HG03025 (cell line): ENCODE data around the gene IL15.

Source experiments
- ATAC-seq: cut with Tn5 transposase; IDR thresholded peaks from one replicate; pipeline ENCODE4 v1.9.1; 2021; ENCODE audit warnings: mild to moderate bottlenecking, moderate library complexity; ENCODE audit not compliant: unreplicated experiment, low FRiP score

The IL15 gene

GRCh38 chr4:141761926-141762325 lies 125.5 kb downstream of the IL15 start:
- no peak for ATAC-seq

- no peak for ATAC-seq
Observed at GRCh38 chr4:141763374-141763773, 127.0 kb downstream of the IL15 start.

DNA sequence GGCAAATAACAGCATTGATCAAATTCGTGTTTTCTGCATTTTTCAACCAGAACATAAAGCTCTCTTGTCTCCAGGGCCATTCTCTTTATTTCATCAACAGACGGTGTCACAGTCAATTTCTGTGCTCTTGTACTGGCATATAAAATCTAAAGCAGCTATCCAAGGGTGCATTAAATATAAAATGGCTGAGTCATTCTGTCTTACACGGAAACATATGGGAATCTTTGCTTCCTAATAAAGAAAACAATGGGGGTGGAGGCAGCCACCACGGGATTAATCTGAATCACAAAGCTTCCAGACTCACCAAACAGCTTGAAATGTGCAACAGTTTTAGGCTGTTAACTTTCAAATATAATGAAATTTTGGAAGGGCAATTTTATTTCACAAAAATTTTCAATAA lies 132.6 kb downstream of the IL15 start:
- ATAC-seq = no peak

DNA sequence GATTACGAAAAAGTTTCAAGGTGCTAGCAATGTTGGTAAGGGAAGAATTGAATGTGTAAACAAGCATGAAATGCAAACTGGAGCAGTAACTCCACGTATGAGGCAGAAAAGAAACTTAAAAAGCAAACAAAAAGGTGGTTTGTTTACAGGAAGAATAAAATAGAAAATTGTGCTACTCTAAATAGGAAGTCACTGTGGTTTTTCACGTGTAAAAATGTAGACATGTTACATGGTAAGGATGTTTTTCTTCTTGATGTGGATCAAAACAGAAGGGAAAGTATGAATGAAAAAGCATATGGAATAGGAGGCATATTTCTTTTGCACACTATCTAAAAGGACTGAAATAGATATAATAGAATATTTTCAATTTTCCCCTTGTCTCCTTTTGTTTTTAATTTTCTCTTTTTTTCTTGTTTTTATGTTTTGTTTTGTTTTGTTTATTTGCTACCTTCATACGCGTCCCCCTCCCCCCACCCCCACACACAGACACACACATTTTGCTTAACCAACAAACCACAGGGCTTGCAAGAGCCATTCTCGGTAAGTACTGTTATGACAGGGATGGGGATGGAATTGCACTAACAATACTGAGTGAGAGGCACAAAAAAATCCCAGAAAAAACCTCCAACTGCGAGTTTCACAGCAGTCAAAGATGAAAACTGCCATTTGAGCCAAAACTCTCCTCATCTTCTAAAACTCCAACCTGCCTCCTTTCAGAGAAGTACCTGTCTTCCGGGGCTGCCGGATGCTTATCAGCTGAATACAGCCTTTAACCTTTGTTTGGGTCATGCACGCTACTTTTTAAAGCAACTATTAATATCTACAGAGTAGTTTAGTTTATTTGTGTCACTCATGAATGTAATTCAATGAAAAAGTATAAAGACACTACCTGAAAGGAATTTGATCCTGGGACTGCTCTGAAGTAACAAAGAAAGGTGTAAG lies 135.8 kb downstream of the IL15 start:
- peak; percentile 88 for ATAC-seq

DNA sequence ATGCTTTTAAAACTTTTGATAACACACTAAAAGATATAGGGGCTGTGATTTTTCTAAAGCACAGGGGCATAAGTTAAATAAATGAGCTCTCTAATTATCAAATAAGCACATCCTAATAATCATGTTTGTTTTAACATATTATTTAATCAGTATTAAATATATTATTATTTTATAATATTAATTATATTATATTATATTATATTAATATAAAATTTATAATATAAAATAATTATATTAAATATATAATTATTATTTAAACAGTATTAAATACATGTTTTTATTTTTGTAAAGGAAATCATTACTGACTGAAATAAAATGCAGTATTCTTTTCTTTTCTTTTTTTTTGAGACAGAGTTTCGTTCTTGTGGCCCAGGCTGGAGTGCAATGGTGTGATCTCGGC lies 136.5 kb downstream of the IL15 start:
- no peak for ATAC-seq

GRCh38 chr4:141782205-141782604 lies 145.8 kb downstream of the IL15 start:
- ATAC-seq = no peak
